UCSD-AML1 (cell line): ENCODE measurements around the gene RCL1.
"Not testable (repeated sequence)": the region's sequence is repeated elsewhere in the genome, so short reads cannot be mapped to it uniquely, and the experiment has no call there.

Source experiments
- DNase-seq: peaks from one replicate; lab custom pipeline; 2025; ENCODE audit not compliant: unreplicated experiment; lab: John Stamatoyannopoulos, UW

Gene RCL1

DNA sequence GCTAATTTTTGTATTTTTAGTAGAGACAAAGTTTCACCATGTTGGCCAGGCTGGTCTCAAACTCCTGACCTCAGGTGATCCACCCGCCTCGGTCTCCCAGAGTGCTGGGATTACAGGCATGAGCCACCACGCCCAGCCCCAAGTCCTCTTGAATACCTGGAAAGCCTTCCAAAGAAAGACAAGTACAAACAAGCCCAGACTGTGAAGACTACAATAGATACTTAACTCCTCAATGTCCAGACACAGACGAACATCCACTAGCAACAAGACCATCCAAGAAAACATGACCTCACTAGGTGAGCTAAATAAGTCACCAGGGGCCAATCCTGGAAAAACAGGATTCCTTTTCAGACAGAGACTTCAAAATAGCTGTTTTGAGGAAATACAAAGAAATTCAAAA lies 9.6 kb upstream of the RCL1 start:
- not testable (repeated sequence) for DNase-seq

DNA sequence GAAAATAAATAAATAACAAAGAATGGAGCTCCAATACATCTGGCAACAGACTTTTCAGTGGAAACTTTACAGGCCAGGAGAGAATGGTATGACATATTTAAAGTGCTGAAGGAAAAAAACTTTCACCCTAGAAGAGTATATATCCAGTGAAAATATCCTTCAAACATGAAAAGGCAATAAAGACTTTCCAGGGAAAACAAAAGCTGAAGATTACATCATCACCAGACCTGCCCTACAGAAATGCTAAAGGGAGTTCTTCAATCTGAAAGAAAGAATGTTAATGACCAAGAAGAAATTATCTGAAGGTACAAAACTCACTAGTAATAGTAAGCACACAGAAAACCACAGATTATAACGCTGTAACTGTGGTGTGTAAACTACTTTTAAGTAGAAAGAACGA lies 8.3 kb upstream of the RCL1 start:
- no peak for DNase-seq

DNA sequence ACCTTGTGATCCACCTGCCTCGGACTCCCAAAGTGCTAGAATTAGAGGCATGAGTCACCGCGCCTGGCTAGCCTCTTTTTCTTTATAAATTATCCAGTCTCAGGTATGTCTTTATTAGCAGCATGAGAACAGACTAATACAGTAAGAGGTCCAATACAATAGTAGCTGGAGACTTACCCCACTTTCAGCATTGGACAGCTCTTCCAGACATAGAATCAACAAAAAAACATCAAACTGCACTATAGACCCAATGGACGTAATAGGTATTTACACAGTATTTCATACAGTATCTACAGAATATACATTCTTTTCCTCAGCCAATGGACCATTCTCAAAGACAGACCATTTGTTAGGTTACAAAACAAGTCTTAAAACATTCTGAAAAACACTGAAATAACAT lies 6.1 kb upstream of the RCL1 start:
- DNase-seq: no peak

DNA sequence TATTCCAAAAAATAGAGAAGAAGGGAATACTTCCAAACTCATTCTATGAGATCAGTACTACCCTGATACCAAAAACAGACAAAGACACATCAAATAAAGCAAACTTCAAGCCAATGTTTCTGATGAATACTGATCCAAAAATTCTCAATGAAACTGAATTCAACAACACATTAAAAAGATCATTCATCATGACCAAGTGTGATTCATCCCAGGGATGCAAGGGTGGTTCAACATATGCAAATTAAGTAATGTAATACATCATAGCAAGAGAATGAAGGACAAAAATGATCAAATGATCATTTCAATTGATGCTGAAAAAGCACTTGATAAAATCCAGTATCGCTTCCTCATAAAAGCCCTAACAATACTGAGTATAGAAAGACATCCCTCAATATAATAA lies 4.9 kb upstream of the RCL1 start:
- no peak for DNase-seq

DNA sequence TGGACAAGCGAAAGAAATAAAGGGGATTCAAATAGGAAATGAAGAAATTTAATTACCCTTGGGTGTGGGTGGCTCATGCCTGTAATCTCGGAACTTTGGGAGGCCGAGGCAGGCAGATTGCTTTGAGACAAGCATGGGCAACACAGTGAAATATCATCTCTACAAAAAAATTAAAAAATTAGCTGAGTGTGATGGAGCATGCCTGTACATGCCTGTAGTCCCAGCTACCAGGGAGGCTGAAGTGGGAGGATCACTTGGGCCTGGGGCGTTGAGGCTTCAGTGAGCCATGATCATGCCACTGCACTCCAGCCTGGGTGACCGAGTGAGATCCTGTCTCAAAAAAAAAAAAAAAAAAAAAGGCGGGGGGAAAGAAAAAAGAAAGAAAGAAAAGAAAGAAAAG lies 4.0 kb upstream of the RCL1 start:
- DNase-seq: no peak

DNA sequence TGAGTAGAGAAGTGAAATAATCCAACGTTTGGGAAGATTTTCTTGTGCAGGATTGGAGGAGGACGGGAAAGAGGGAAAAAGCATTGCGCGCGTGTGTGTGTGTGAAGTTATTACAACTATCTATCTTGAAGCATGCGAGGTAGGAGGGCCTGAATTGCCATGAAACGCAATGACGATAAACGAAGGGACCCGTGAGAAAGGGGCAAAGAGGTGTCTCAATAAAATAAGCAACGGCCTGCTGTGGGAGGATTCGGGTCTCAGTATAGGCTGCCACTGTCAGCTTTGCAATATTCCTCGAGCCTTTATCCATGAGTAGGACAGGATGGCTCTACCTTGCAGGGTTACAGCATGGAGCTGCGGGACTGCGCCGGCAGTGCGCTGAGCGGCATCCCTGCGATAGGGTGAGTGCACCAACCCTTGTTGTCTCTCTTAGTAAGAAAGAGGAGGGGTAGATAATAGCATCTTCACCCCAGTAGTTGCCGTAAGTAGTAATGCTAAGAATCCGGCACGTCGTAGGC lies 631 bp upstream of the RCL1 start:
- no peak for DNase-seq

DNA sequence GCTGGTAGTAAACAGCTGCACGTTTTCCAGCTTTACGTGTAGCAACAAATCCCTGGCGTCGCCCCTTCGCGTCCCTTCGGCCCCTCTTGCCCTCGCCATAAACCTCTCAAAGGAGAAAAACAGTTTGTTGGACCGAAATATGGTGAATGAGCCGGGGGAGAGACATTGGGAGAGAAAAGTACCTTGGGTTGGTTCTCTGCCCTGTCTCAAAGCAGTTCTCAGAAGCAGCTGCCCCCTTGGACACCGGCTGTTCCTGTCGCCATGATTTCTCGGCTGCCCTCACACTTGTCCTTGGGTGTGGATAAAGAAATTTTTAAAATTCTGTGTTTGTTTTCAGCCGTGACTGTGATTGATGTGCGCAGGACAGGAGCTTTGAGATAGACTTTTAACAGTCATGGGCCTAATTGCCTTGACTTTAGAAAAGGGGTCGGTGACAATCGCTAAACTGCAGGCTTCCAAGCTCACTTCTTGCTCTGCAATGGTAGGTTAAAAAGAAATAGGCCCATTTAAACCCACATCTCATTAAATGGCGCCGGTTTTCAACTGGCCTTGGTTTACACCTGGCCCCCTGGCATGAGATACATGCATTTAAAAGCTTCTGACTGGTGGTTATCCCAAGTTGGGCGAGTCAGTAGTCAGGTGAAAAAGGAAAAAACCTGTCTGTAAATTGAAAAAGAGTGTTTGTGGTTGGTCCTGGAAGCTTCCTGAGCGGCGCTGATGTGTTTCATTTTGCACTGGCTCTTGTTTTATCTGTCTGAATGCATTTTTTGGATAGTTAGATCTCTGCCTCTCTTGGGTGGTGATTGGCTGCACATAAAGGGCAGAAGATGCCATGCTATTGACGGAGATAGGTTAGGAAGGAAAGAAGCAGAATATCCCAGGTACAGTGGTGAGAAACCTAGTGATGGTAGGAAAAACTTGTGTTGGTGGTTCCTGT lies 983 bp downstream of the RCL1 start:
- DNase-seq: no peak

DNA sequence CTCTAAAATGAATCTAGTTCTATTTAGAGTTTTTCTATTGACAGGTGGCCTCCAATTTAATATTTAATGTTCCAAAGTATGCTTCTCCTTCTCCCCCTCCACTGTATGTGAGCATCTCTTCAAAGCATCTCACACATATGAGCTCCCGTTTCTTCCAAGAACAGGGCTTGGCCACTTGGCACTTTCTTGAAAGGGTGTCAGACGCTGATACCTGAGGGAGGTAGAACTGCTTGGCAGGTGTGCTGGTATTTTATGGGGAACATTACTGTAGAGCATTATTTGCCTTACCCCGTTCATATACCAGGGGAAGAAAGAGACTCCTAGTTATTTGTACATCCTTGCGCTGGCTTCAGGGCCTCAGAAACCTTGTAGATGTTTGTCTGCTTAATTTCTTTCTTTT lies 1.9 kb downstream of the RCL1 start:
- DNase-seq: no peak

DNA sequence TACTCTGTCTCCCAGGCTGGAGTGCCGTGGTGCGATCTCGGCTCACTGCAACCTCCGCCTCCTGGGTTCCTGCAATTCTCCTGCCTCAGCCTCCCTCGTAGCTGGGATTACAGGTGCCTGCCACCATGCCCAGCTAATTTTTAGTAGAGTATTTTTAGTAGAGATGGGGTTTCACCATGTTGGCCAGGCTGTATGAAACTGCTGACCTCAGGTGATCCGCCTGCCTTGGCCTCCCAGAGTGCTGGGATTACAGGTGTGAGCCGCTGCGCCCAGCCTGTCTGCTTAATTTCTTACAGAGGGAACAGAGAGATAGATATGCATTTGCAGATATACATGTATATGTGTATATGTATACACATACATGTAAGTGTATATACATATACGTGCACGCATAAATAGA lies 2.4 kb downstream of the RCL1 start:
- DNase-seq: not testable (repeated sequence)

DNA sequence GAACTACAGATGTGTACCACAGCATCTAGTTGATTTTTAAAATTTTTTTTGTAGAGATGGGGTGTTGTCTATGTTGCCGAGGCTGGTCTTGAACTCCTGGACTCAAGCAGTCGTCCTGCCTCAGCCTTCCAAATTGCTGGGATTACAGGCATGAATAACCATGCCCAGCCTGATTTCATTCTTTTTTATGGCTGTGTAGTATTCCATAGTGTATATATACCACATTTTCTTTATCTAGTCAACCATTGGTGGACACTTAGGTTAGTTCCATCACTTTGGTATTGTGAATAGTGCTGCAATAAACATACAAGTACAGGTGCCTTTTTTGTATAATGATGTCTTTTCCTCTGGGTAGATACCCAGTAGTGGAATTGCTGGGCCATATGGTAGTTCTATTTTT lies 3.8 kb downstream of the RCL1 start:
- no peak for DNase-seq

DNA sequence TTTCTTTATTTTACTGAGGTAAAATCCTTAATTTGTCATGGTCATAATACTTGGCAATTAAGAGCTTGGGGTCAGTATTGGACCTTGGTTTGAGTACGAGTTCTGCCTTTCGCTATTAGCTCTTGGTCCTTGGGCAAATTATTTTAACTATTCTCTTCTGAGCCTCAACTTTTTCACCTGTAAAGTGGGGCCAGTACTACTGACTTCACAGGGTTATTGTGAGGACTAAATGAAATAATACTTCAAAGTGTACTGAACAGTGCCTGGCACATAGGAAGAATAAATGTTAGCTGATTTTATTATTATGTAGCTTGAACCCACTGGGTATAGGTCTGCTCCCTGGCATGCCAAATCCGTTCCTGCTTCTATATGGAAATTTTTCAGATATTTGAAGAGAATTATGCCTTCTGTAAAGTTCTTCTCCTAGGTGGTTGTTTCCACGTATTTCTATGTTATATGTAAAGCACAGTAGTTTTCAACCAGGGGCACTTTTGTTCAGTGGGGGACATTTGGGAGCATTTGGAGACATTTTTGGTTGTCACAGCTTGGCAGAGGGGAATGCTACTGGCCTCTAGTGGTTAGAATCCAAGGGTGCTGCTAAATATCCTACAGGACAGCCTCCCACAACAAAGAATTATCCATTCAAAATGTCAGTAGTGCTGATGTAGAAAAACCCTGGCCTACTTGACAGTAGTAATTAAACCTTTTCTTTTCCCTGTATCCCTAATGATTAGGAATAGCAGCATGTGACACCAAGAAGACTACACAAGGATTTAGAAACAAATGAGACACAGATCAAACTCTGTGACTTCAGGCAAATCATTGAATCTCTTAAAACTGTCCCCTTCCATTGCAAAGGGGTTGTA lies 4.5 kb downstream of the RCL1 start:
- DNase-seq: no peak

DNA sequence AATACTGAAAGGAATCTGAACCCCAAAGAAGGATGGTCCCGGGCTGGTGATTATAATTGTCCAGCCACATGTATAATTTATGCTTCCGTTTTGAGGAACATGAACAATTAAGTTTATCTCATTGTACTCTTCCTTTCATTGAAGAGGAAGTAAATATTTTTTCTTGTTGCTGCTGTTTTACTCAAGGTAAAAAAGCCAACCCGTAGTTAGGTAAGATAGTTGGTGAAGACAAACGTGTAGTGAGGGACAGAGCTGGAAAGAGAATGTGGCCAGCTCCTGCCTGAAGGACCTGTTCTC lies 5.1 kb downstream of the RCL1 start:
- no peak for DNase-seq

DNA sequence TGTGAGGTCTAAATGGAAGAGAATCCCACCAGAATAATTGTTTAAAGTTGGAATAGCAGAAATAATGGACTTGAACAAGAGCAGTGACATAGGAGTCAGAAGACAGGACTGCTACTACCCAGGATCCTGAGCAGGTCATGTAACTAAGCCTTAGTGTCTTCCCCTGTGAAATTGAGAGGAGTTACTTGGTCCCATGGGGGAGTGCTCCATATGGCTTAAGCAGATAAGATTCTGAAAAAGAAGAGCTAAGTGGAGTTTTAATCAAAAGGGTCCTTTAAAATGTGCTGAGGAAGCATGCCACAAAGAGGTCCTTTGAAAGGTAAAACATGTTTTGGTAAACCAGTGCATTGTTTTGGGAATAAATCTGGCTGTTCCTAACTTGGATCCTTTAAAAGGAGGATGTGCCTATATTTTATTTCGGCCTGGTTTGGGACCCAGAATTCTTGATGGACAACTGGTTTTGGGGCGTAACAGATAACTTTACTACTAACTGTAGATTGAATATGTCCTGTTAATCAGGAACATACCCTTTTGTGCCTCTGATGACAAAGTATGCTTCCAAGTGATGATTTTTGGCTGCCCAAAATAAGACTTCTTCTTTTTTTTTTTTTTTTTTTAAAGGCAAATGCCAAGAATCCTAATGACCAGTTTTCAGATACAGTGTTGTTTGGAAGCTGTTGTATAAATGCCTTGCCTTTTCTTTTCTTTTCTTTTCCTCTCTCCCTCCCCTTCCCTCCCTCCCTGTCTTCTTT lies 5.7 kb downstream of the RCL1 start:
- DNase-seq: no peak

DNA sequence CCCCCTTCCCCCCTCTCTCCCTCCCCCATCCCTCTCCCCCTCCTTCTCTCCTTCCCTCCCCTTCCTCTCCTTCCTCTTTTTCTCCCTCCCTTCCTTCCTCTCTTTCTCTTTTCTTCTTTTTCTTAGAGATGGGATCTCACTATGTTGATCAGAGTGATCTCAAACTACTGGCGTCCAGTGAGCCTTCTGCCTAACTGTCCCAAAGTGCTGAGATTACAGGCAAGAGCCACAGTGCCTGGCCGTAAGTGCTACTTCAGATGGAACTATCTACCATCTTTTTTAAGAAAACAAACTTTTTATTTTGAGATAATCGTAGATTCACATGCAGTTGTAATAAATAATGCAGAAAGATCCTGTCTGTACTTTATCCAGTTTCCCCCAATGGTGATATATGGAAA lies 6.3 kb downstream of the RCL1 start:
- DNase-seq: no peak

DNA sequence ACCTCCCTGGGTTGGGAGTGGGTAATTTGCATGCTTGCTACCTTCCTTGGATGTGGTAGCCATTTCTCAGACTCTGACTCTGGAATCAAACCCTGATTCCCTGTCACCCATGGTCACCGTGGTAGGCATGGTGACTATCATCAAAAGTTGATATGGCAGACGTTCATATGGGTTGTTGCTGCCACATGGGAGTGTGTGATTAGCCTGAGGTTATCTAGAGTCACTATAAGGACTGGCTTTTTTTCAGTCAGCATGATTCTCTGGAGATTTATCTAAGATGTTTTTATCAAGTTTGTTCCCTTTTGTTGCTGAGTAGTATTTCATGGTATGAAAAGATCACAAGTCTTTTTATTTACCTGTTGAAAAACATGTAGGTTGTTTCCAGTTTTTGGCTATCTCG lies 7.0 kb downstream of the RCL1 start:
- DNase-seq: no peak

DNA sequence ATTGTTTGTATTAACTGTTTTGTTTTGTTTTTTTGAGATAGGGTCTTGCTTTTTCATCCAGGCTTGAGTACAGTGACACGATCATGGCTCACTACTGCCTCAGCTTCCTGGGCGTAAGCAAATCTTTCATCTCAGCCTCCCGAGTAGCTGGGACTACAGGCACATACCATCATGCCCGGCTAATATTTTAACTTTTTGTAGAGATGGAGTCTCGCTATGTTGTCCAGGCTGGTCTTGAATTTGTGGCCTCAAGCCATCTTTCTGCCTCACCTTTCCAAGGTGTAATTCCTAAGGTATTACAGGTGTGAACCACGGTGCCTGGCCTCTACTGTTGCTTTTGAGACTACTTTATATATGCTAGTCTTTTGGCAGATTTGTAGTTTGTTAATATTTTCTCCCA lies 8.4 kb downstream of the RCL1 start:
- no peak for DNase-seq

DNA sequence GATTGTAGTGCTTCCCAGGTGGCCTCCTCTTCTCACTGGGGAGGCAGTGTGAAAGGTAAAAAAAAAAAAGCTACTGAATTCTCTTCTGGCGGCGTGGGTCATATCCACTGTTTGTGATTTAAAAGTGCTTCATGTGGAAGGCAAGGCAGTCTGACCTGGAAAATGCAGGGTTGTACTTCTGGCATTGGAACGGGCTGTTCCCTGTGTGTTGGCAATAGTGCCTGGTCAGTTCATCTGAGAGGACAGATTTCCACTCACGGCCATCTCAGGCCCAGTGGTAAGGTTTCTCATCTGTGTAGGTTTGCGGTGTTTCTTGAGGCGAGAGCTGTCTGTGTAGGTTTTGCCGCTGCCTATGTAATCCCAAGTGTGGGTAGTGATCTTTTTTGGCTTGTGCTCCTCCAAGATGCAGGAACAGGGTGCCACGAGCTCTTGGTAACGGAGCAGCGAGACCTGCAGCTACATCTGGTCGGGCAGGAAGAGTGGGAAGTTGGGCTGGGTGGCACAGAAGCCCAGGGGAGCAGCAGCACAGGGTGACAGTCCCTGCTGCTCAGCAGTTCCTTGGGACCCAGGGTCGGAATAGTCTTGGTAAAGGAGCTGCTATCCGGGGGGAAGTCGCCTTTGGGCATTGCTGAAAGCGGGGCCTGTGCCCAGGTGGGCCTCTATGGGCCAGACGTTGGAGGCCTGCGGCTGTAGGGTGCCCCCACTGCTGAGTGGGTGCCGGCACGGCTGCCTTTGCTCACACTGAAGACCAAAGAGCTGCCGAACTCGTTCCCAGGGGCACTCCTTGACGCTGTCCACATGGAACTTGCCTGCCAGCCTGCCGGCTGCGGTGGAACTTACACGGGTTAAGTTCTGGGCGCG lies 11.2 kb downstream of the RCL1 start:
- DNase-seq: no peak

DNA sequence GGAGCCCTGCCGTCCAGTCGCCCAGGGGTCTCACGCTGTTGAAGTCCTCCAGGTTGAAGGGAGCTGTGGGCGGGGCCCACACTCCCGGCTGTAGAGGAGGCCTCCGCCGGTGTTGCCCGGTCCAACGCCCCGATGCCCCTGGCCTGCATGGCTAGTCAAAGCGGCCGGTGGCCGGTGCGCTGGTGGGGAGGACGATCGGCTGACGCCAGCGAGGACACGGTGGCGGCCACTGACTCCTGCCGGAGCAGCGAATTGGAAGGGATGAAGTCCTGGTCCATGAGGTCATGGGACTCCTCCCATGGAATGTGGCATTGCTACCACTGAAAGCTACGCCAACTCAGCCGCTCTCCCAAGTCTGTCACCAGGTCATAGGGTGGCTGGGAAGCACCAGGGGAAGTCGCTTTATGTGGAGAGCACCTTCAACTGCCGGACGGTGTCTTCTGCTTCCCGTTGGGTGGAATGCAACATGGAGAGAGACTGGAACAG lies 11.8 kb downstream of the RCL1 start:
- DNase-seq: no peak

DNA sequence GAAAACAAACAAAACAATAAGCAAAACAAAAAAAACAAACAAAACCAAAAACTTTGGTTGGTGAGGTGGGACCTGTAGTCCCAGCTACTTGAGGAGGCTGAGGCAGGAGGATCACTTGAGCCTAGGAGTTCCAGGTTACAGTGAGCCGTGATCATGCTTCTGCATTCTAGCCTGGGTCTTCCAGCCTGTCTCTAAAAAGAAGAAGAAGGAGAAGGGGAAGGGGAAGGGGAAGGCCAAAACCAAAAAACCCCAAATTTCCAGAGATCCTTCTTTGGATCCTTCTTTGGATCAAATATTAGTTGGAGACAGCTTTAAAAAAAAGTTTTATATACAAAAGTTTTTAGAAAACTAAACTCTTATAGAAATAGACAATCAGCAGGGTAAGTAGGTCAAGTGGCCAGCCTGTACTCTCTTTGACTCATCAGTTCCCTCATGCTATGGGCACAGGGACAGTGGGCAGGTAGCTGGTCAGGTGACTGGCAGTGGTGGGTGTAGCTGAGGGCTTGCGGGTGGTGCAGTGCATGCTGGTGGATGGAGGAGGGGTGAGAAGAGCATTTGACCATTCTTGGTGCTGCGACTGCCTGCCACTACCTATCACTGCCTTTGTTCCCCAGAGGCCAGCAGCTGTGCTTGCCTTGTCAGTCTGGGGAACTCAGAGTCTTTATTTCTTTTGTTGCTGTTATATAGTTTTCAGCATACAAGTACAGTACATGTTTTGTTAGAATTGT lies 12.6 kb downstream of the RCL1 start:
- no peak for DNase-seq

DNA sequence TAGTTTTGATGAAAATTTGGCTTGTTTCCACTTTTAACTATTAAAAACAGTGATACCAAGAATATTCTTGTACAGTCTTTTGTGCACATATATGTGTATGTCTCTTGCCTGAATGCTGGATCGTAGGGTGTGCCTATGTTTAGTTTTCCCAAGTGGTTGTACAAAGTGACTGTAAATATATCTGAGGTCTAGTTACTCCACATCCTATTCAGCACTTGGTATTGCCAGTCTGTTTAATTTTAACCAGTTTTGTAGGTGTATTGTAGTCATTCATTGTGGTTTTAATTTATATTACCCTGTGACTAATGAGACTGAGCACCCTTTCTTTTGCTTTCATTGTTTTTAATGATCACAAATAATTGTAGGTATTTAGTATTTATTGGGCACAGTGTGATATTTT lies 17.8 kb downstream of the RCL1 start:
- no peak for DNase-seq
